Smooth muscle cell (in vitro differentiated cells): ENCODE measurements around the gene C15orf39. TPM values are rescaled to one million over a fixed set of nuclear protein-coding genes. Genes with fewer than 3 reads are reported as not detected.

ENCODE experiments used
- DNase-seq: peaks from one replicate; lab custom pipeline; 2025; ENCODE audit not compliant: unreplicated experiment; lab: John Stamatoyannopoulos, UW
- H2AFZ ChIP-seq: fragments of 200-600 bp; sonication (generic); 2 replicates; pipeline ENCODE4 v1.6.0; 2016; ENCODE audit warnings: antibody characterized with exemption, low read depth, mild to moderate bottlenecking
- H3F3A ChIP-seq: fragments of 200-600 bp; sonication (generic); 2 replicates; pipeline ENCODE4 v1.6.0; 2017; ENCODE audit warnings: antibody characterized with exemption, low read depth
- H3K27ac ChIP-seq: fragments of 200-600 bp; sonication (generic); 2 replicates; pipeline ENCODE4 v1.5.1; 2016; ENCODE audit warnings: low read depth, mild to moderate bottlenecking
- H3K27me3 ChIP-seq: fragments of 200-600 bp; sonication (generic); 2 replicates; pipeline ENCODE4 v1.6.1; 2016; ENCODE audit warnings: low read depth, mild to moderate bottlenecking
- H3K36me3 ChIP-seq: fragments of 200-600 bp; sonication (generic); 2 replicates; pipeline ENCODE4 v1.5.1; 2016; ENCODE audit warnings: low read depth
- H3K4me1 ChIP-seq: fragments of 200-600 bp; sonication (generic); 2 replicates; pipeline ENCODE4 v1.5.1; 2016; ENCODE audit warnings: low read depth
- H3K4me2 ChIP-seq: fragments of 200-600 bp; sonication (generic); 2 replicates; pipeline ENCODE4 v1.6.0; 2016; ENCODE audit warnings: mild to moderate bottlenecking
- H3K4me3 ChIP-seq: fragments of 200-600 bp; sonication (generic); 2 replicates; pipeline ENCODE4 v1.5.1; 2016; ENCODE audit warnings: mild to moderate bottlenecking
- H3K79me2 ChIP-seq: fragments of 200-600 bp; sonication (generic); 2 replicates; pipeline ENCODE4 v1.6.0; 2016; ENCODE audit warnings: low read depth, mild to moderate bottlenecking
- H3K9ac ChIP-seq: fragments of 200-600 bp; sonication (generic); 2 replicates; pipeline ENCODE4 v1.6.0; 2016; ENCODE audit warnings: low read depth
- H3K9me3 ChIP-seq: fragments of 200-600 bp; sonication (generic); replicated peaks from 2 replicates; pipeline ENCODE4 v1.5.1; 2016; ENCODE audit warnings: low read depth
- H4K20me1 ChIP-seq: fragments of 200-600 bp; sonication (generic); 2 replicates; pipeline ENCODE4 v1.6.0; 2016; ENCODE audit warnings: low read depth
- CTCF ChIP-seq: fragments of 200-600 bp; sonication (generic); IDR thresholded peaks from 2 replicates; pipeline ENCODE4 v1.5.1; 2017; ENCODE audit warnings: borderline replicate concordance, mild to moderate bottlenecking, antibody characterized with exemption; ENCODE audit not compliant: insufficient read depth, poor library complexity, severe bottlenecking
- WGBS: methylation state at CpG from one replicate; pipeline ENCODE4 v1.1.7; 2016; ENCODE audit warnings: low lambda C conversion rate; 5-methylcytosine and 5-hydroxymethylcytosine counted together
- polyA plus RNA-seq: library from polyadenylated mRNA; unstranded; fragments of >200 nt; fragmentation: Nextera tagmentation; extraction: Ambion mirVana; gene quantifications from 2 replicates; pipeline ENCODE4 v1.2.1, GENCODE V29; 2016
- total RNA-seq: library from RNA; depleted of rRNA; stranded (reverse); fragments of >200 nt; gene quantifications from 2 replicates; pipeline ENCODE4 v1.2.3, GENCODE V29; 2014

Gene C15orf39
- total and polyA plus RNA-seq, 2 experiments from 2014 or later: 8.4 to 9.3 TPM

GRCh38 chr15:75193976-75194375, 7.7 kb upstream of the C15orf39 start:
- no peaks in the 10 kb centered on the region for H3K9me3 ChIP-seq
- no peak overlapping the region for H3K27ac ChIP-seq
- no peaks in the 10 kb centered on the region for H3F3A ChIP-seq
- H3K36me3 ChIP-seq: no peaks in the 10 kb centered on the region
- no peaks in the 10 kb centered on the region for H4K20me1 ChIP-seq
- no peak for TF ChIP-seq CTCF
- H3K27me3 ChIP-seq: no peaks in the 10 kb centered on the region
- no peak overlapping the region for H3K9ac ChIP-seq
- no peak overlapping the region for H2AFZ ChIP-seq
- H3K4me3 ChIP-seq: no peak overlapping the region
- H3K4me2 ChIP-seq: no peak overlapping the region
- H3K79me2 ChIP-seq: no peaks in the 10 kb centered on the region
- DNase-seq: no peak
- WGBS: 92% methylated on average over 3 of the region's 3 CpGs
- peaks cover 13% of the 10 kb centered on the region for H3K4me1 ChIP-seq

GRCh38 chr15:75194397-75194796, 7.3 kb upstream of the C15orf39 start:
- H4K20me1 ChIP-seq: no peaks in the 10 kb centered on the region
- H3K27me3 ChIP-seq: no peaks in the 10 kb centered on the region
- no peaks in the 10 kb centered on the region for H3K79me2 ChIP-seq
- H3K4me2 ChIP-seq: no peak overlapping the region
- no peaks in the 10 kb centered on the region for H3K9me3 ChIP-seq
- no peak overlapping the region for H3K9ac ChIP-seq
- no peaks in the 10 kb centered on the region for H3K36me3 ChIP-seq
- no peak for TF ChIP-seq CTCF
- no peak for DNase-seq
- peaks cover 13% of the 10 kb centered on the region for H3K4me1 ChIP-seq
- no peak overlapping the region for H3K4me3 ChIP-seq
- no peak overlapping the region for H2AFZ ChIP-seq
- no peak overlapping the region for H3K27ac ChIP-seq
- H3F3A ChIP-seq: no peaks in the 10 kb centered on the region
- 98% methylated on average over 3 of the region's 3 CpGs for WGBS

- H3K4me1 ChIP-seq: peaks cover 13% of the 10 kb centered on the region
- no peaks in the 10 kb centered on the region for H3F3A ChIP-seq
- H3K4me3 ChIP-seq: no peak overlapping the region
- WGBS: 29% methylated on average over 13 of the region's 13 CpGs
- no peak for DNase-seq
- H4K20me1 ChIP-seq: no peaks in the 10 kb centered on the region
- H3K4me2 ChIP-seq: peak overlapping the region; percentile 44
- H3K79me2 ChIP-seq: no peaks in the 10 kb centered on the region
- TF ChIP-seq CTCF: no peak
- no peaks in the 10 kb centered on the region for H3K27me3 ChIP-seq
- no peak overlapping the region for H3K27ac ChIP-seq
- H2AFZ ChIP-seq: no peak overlapping the region
- no peaks in the 10 kb centered on the region for H3K36me3 ChIP-seq
- no peak overlapping the region for H3K9ac ChIP-seq
- no peaks in the 10 kb centered on the region for H3K9me3 ChIP-seq
Observed at GRCh38 chr15:75195122-75195765, 6.4 kb upstream of the C15orf39 start.

- Histone ChIP-seq H3K9ac (no peak overlapping the region), H4K20me1 (no peaks in the 10 kb centered on the region), H3K9me3 (no peaks in the 10 kb centered on the region), H3K36me3 (no peaks in the 10 kb centered on the region), H3K4me2 (peak overlapping the region; percentile 44), H3K4me1 (peaks cover 14% of the 10 kb centered on the region), H3K79me2 (no peaks in the 10 kb centered on the region), H3K27me3 (no peaks in the 10 kb centered on the region), H3F3A (no peaks in the 10 kb centered on the region), H3K4me3 (no peak overlapping the region), H2AFZ (no peak overlapping the region), H3K27ac (no peak overlapping the region)
- 67% methylated on average over 6 of the region's 14 CpGs for WGBS
- no peak for TF ChIP-seq CTCF
- no peak for DNase-seq
Observed at GRCh38 chr15:75195766-75196241, 5.9 kb upstream of the C15orf39 start.
